ENCODE data around the gene ZNF525.
"Not testable (repeated sequence)": the region's sequence is repeated elsewhere in the genome, so short reads cannot be mapped to it uniquely, and the experiment has no call there.

ZNF525 gene

GRCh38 chr19:53365134-53365898 lies at the start of gene ZNF525:
Gene ZNF525, plus strand, starts transcription at chr19:53365705. Its CDS starts 6,577 bp downstream, at chr19:53372282.
- peak; percentile 99 for DNase-seq

DNA sequence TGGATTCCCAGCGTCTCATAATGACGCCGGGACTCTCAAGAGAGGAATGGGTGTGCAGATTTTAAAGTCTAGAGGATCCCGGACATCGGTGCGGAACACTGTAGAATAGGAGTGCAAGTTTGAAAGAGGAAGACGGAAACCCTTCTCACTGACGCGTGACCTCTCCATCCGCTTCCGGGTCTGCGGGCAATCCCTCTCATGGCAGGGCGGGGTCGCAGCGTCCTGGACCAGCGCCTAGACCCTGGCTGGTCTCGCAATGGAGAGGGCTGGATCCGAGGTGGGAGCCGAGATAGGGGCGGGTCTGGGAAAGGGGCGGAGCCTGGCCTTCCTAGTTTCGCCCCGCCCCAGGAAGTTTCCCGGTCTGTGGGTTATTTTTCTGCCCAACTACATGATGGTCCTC lies 36.5 kb upstream of the ZNF525 start:
- no peak for DNase-seq

- DNase-seq = no peak
These were observed 33.0 kb upstream of the ZNF525 start for GRCh38 chr19:53332484-53332883.

- peak; percentile 40 for DNase-seq
These were observed 32.4 kb upstream of the ZNF525 start for GRCh38 chr19:53333066-53333462.

GRCh38 chr19:53333463-53334449 lies 31.7 kb upstream of the ZNF525 start, which contains the start of gene ZNF845:
Gene ZNF845, plus strand, starts transcription at chr19:53333749. Its CDS starts 7,559 bp downstream, at chr19:53341308.
- peak; percentile 98 for DNase-seq

- not testable (repeated sequence) for DNase-seq
These were observed 21.1 kb upstream of the ZNF525 start for GRCh38 chr19:53344403-53344802.

GRCh38 chr19:53355739-53356138 lies 9.8 kb upstream of the ZNF525 start:
- no peak for DNase-seq

DNA sequence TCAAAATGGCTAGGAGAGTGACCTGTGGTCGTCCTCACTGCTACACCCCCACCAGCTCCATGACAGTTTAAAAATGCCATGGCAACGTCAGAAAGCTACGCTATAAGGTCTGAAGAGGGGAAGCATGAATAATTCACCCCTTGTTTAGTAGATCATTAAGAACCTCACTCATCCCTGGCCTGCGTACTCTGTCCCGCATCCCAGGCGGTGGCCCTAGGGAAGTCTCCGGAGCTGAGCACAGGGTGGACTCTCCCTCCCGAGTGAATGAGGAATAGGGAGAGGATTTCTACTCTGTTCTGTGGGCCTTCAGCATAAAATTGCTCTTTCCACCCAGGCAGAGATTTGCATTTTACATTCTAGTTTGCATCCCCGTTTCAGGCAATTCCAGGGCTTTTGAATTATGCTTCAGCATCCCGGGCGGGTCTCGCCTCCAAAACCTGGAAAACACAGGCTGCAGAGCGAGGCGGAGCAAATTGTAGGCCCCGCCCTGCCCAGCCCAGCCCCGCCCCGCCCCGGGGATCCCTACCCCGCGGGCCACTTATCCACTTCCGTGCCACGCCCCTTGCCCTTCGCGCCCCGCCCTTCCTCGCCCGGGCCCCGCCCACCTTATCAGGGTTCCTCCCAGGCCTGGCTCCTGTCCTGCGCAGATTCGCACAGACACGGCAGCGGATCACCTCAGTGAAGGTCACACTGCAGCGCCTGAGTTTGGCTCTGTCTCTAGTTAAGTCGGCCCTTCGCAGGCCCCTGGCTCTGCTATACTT lies 7.5 kb upstream of the ZNF525 start:
- no peak for DNase-seq

GRCh38 chr19:53360056-53360455 lies 5.4 kb upstream of the ZNF525 start:
- DNase-seq = not testable (repeated sequence)

GRCh38 chr19:53365899-53366493 lies 491 bp downstream of the ZNF525 start:
- no peak for DNase-seq

DNA sequence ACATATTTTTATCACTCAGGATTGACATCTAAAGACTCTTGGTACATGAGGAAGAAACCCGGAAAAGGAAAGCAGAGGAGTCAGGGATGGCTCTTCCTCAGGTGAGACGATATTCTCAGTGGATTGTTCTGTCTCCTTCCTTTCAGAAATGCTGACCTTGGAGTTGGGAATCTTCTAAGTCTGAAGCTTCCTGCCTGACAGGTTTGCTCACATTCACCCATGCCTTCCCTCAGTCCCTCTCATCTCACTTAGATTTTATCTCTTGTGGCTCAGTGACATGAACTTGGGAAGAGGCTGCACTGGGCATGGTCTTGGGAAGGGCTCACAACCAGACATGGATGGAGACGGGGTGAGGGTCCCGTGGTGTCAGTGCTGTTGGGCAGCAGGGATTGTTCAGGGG lies 6.7 kb downstream of the ZNF525 start:
- DNase-seq = no peak

GRCh38 chr19:53374288-53374687 lies 8.8 kb downstream of the ZNF525 start:
- DNase-seq = no peak

GRCh38 chr19:53374743-53375142 lies 9.2 kb downstream of the ZNF525 start:
- DNase-seq = no peak

DNA sequence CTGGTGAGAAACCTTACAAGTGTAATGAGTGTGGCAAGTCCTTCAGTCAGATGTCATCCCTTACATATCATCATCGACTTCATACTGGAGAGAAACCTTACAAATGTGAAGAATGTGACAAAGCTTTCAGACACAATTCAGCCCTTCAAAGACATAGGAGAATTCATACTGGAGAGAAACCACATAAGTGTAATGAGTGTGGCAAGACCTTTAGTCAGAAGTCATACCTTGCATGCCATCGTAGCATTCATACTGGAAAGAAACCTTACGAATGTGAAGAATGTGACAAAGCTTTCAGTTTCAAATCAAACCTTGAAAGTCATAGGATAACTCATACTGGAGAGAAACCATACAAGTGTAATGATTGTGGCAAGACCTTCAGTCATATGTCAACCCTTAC lies 15.9 kb downstream of the ZNF525 start:
- DNase-seq = no peak

DNA sequence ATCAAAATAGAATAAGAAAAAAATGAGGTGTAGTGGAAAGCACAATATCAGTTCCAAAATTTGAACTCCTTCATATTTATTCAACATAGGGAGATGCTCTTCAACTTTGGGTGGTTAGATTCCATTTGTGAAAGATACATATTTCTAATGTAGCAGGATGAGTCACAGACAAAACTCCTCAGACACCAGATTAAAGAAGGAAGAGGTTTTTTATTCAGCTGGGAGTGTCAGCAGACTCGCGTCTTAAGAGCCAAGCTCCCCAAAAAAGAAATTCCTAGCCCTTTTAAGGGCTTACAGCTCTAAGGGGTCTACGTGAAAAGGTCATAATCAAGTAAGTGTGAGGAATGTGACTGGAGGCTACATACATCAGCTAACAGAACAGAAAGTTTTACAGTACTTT lies 22.7 kb downstream of the ZNF525 start:
- no peak for DNase-seq

DNA sequence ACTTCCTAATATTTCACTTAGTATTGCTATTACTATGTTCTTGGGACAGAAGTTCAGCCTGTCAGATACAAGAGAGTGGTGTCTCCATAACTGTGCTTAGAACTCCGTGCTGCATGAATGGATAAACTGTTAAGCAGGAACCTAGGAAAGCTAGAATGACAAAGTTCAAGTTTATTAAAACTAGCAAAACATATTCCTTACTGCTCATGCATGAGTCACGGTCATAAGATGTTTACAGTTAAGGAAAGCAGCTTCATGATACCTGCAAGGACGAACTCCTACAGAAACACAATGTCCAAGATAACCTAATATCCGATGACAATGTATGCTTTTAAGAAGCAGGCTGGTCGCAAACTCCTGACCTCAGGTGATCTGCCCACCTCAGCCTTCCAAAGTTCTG lies 23.4 kb downstream of the ZNF525 start:
- no peak for DNase-seq

- DNase-seq = no peak
These were observed 24.1 kb downstream of the ZNF525 start for GRCh38 chr19:53389571-53389970.

DNA sequence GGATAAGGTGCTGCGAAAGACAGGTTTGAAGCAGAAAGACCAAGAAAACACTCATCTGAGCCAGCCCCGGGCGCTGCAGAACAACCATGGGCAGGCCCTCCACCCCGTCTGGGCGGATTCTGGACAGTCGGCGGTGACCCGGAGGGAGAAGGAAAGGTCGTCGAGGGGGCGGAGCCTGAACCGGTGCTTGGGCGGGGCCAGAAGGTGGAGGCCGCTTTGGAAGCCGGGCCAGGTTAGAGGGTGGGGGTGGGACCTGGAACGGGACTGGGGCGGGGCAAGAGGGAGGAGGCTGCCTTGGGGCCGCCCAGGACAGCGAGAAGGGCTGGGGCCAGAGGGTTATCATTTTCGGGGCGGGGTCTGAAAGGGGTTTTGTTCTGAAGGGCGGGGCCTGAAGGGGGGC lies 24.5 kb downstream of the ZNF525 start:
- no peak for DNase-seq

- DNase-seq = no peak
These were observed 29.0 kb downstream of the ZNF525 start for GRCh38 chr19:53394522-53394973.

GRCh38 chr19:53394974-53395839 lies 29.7 kb downstream of the ZNF525 start, which contains the start of gene ZNF765:
Gene ZNF765, plus strand, starts transcription at chr19:53395149. Its CDS starts 2,867 bp downstream, at chr19:53398016.
- DNase-seq = peak; percentile 98

GRCh38 chr19:53395840-53396524 lies 30.5 kb downstream of the ZNF525 start:
- DNase-seq = not testable (repeated sequence)

All from activated CD4-positive, CD25-positive, alpha-beta regulatory T cell treated with anti-CD3 and anti-CD28 coated beads, Interleukin-2, amount 50 U/mL, for 72 hours (primary cell).